Naive B cell (primary cell): ENCODE results near the gene SPDYE6. TPM values are rescaled to one million over a fixed set of nuclear protein-coding genes. Genes with fewer than 3 reads are reported as not detected.
A peak's percentile ranks its signal among the peaks of the same experiment; 100 is the strongest.
"Not testable (repeated sequence)": the region's sequence is repeated elsewhere in the genome, so short reads cannot be mapped to it uniquely, and the experiment has no call there.

Source experiments
- ATAC-seq, 2 donors: fragments of 150-1000 bp; cut with Tn5 transposase; 2 replicates each; pipeline ENCODE4 v1.10.0; 2021; ENCODE audit warnings: low read depth in 2 of 2, mild to moderate bottlenecking in 2 of 2, moderate library complexity in 2 of 2
- DNase-seq: peaks from one replicate; pipeline ENCODE4 v3.0.0; 2022
- H3K27ac Mint-ChIP-seq, 6 donors: one replicate each; pipeline ENCODE4 v1.8.0; 2020 to 2022; ENCODE audit warnings: mild to moderate bottlenecking in 6 of 6, mixed read lengths in 6 of 6, moderate library complexity in 5 of 6, inconsistent platforms in 2 of 6
- H3K27me3 Mint-ChIP-seq, 3 donors: one replicate each; pipeline ENCODE4 v1.8.0; 2021 to 2022; ENCODE audit warnings: mixed read lengths in 3 of 3, mild to moderate bottlenecking in 1 of 3
- H3K36me3 Mint-ChIP-seq, 2 donors: one replicate each; pipeline ENCODE4 v1.8.0; 2020 to 2022; ENCODE audit warnings: mixed read lengths in 2 of 2, inconsistent platforms in 1 of 2, mild to moderate bottlenecking in 1 of 2
- H3K4me1 Mint-ChIP-seq, 3 donors: one replicate each; pipeline ENCODE4 v1.8.0; 2020 to 2022; ENCODE audit warnings: mixed read lengths in 3 of 3, inconsistent platforms in 1 of 3, mild to moderate bottlenecking in 1 of 3, moderate library complexity in 1 of 3
- H3K4me3 Mint-ChIP-seq, 8 donors: one replicate each; pipeline ENCODE4 v1.8.0; 2020 to 2022; ENCODE audit warnings: mild to moderate bottlenecking in 8 of 8, mixed read lengths in 8 of 8, moderate library complexity in 8 of 8, inconsistent platforms in 2 of 8
- H3K9me3 Mint-ChIP-seq, 7 donors: one replicate each; pipeline ENCODE4 v1.8.0; 2020 to 2022; ENCODE audit warnings: mixed read lengths in 7 of 7, mild to moderate bottlenecking in 5 of 7, inconsistent platforms in 2 of 7, moderate library complexity in 1 of 7
- polyA plus RNA-seq, 6 donors: library from polyadenylated mRNA; unstranded; fragments of 300-500 nt; fragmentation: Illumina TruSeq; gene quantifications; one replicate each; pipeline ENCODE4 v1.2.3, GENCODE V29; 2021; ENCODE audit warnings: low read depth in 6 of 6

SPDYE6 gene
- polyA plus RNA-seq, 6 donors from 2014 or later: 0.18 to 0.41 (median 0.20) TPM; not detected in 3

DNA sequence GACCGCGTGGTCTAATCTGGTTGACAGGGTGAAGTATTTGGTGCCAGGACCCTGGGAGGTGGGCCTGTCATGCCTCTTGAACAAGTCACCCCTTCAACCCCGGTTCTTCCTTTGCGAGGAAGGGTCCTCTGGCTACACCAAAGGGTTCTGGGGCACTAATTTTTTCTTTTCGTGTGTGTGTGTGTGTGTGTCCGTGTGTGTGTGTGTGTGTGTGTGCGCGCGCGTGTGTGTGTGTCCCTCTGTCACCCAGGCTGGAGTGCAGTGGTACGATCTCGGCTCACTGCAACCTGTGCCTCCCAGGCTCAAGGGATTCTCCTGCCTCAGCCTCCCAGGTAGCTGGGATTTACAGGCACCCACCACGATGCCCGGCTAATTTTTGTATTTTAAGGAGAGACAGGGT is 54.9 kb downstream of the SPDYE6 start:
- ATAC-seq, H3K36me3 Mint-ChIP-seq, DNase-seq, H3K9me3 Mint-ChIP-seq, H3K27me3 Mint-ChIP-seq: not testable (repeated sequence)
- Mint-ChIP-seq H3K27ac (peak overlapping the region in 3 of 6 donors; percentile 50 to 91 (median 58)), H3K4me1 (peaks cover 27 to 78% (median 72%) of the 10 kb centered on the region in 3 donors), H3K4me3 (peak overlapping the region in 2 of 8 donors; percentile 5 to 40)

DNA sequence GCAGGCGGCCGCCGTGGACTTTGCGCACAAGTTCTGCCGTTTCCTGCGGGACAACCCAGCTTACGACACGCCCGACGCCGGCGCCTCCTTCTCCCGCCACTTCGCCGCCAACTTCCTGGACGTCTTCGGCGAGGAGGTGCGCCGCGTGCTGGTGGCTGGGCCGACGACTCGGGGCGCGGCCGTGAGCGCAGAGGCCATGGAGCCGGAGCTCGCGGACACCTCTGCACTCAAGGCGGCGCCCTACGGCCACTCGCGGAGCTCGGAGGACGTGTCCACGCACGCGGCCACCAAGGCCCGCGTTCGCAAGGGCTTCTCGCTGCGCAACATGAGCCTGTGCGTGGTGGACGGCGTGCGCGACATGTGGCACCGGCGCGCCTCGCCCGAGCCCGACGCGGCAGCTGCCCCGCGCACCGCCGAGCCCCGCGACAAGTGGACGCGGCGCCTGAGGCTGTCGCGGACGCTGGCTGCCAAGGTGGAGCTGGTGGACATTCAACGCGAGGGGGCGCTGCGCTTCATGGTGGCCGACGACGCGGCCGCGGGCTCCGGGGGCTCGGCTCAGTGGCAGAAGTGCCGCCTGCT is 55.5 kb downstream of the SPDYE6 start:
- peaks cover 0 to 9% of the 10 kb centered on the region in 2 donors for H3K36me3 Mint-ChIP-seq
- DNase-seq: no peak
- no peak overlapping the region for H3K27ac Mint-ChIP-seq
- no peaks in the 10 kb centered on the region for H3K27me3 Mint-ChIP-seq
- peaks cover 0 to 2% (median 0%) of the 10 kb centered on the region in 7 donors for H3K9me3 Mint-ChIP-seq
- H3K4me1 Mint-ChIP-seq: peaks cover 34 to 78% (median 72%) of the 10 kb centered on the region in 3 donors
- ATAC-seq: no peak
- H3K4me3 Mint-ChIP-seq: no peak overlapping the region

DNA sequence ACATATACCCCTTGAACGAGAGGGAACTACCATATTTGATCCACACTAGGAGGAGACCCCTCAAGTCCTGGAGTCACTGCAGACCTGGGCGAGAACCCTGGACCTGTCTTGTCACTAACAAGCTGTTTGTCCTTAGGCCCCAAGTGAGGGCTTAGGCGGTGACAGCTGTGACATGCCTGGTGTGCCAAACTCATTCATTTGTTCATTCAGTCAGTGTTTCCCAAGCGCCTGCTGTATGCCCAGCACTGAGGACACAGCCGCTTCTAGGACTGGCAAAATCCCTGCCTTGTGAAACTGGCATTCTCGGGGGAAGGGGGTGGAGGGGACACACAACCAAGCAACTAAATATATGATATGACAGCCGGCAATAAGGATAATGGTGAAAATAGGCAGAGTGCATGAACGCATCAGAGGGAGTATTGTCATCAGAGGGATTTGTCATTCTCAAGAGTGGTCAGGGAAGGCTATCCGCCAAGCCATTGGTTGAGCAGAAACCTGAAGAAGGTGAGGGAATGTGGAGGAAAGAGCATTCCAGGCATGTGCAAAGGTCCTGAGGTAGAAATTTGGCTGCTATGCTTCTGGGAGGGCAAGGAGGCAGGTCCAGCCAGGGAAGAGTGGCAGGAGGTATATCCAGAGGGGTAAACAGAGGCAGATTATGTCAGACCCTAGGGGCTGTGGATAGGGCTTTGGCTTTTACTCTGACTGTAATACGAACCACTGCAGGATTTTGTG is 58.6 kb downstream of the SPDYE6 start:
- Mint-ChIP-seq H3K9me3 (peaks cover 0 to 2% (median 0%) of the 10 kb centered on the region in 7 donors), H3K4me3 (peak overlapping the region in 2 of 8 donors; percentile 40 to 60), H3K27ac (peak overlapping the region in 5 of 6 donors; percentile 10 to 89 (median 68)), H3K4me1 (peaks cover 44 to 74% (median 68%) of the 10 kb centered on the region in 3 donors), H3K36me3 (peaks cover 0 to 13% of the 10 kb centered on the region in 2 donors), H3K27me3 (no peaks in the 10 kb centered on the region)
- ATAC-seq (no peak), DNase-seq (no peak)

DNA sequence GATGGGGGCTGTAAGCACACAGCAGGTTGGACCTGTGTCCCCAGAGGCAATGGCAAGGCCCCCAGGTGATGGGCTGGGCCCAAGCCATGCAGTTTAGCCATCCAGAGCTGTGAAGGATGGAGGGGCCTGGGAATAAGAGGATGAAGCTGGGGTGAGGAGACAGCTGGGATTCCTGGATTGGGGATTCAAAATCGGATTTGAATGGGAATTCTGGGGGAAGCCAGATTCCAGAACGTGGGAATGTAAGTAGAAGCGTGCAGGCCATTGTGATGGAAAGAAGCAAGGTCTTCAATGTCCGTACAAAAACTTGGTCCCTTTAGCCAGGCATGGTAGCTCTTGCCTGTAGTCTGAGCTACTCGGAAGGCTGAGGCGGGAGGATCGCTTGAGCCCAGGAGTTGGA is 59.7 kb downstream of the SPDYE6 start:
- Mint-ChIP-seq H3K36me3 (peaks cover 0 to 13% of the 10 kb centered on the region in 2 donors), H3K4me3 (no peak overlapping the region), H3K9me3 (peaks cover 0 to 2% (median 0%) of the 10 kb centered on the region in 7 donors), H3K4me1 (peaks cover 47 to 75% (median 64%) of the 10 kb centered on the region in 3 donors), H3K27ac (peak overlapping the region in 4 of 6 donors; percentile 83 to 86 (median 84)), H3K27me3 (no peaks in the 10 kb centered on the region)
- DNase-seq: no peak
- ATAC-seq: no peak

DNA sequence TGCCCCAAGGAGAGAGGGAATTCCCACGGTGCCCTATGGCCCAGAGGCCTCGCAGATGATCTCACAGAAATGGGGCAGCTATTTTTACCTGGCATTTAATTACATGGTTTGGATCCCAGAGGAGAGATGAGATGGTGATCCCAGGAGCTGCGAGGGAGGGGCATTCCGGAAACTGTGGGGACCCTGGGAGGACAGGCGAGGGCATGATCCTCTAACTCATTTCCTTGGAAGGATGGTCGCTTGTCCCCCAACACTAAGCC is 60.1 kb downstream of the SPDYE6 start:
- ATAC-seq (no peak), DNase-seq (no peak)
- H3K4me1 Mint-ChIP-seq: peaks cover 51 to 79% (median 68%) of the 10 kb centered on the region in 3 donors

More for the DNA sequence above, 60.1 kb downstream of the SPDYE6 start:
- no peak overlapping the region for H3K4me3 Mint-ChIP-seq
- peaks cover 0 to 2% (median 0%) of the 10 kb centered on the region in 7 donors for H3K9me3 Mint-ChIP-seq
- H3K27me3 Mint-ChIP-seq: no peaks in the 10 kb centered on the region
- peak overlapping the region in 3 of 6 donors; percentile 37 to 86 (median 64) for H3K27ac Mint-ChIP-seq
- H3K36me3 Mint-ChIP-seq: peaks cover 0 to 13% of the 10 kb centered on the region in 2 donors

Other genes with a start within 250 kb of the SPDYE6 start
- gene SH2B2, start 69.6 kb downstream of the SPDYE6 start, polyA plus RNA-seq: 10 to 100 TPM; 15.4 to 78.4 (median 27.2) TPM
- gene PRKRIP1, start 39.9 kb upstream of the SPDYE6 start, polyA plus RNA-seq: 10 to 100 TPM; 13.1 to 28.6 (median 17.4) TPM
- gene ORAI2, start 77.1 kb upstream of the SPDYE6 start, polyA plus RNA-seq: 100 to 1,000 TPM; 236 to 340 (median 260) TPM
- 10 to 100 TPM; 12.4 to 23.5 (median 19.0) TPM for gene ALKBH4, start 108.4 kb upstream of the SPDYE6 start, polyA plus RNA-seq
- gene LRWD1, start 108.5 kb upstream of the SPDYE6 start, polyA plus RNA-seq: 10 to 100 TPM in 5 of 6 donors, 1 to 10 TPM in 1; 6.9 to 22.1 (median 17.3) TPM
- gene POLR2J, start 122.5 kb upstream of the SPDYE6 start, polyA plus RNA-seq: 100 to 1,000 TPM in 3 of 6 donors, 10 to 100 TPM in 3; 65.4 to 149 (median 107) TPM
- gene RASA4B, start 161.3 kb upstream of the SPDYE6 start, polyA plus RNA-seq: 10 to 100 TPM in 1 of 6 donors, 1 to 10 TPM in 5; 4.1 to 11.7 (median 5.6) TPM
- 1 to 10 TPM; 1.2 to 7.3 (median 2.5) TPM for gene UPK3BL2, start 187.3 kb upstream of the SPDYE6 start, polyA plus RNA-seq
- gene SPDYE2, start 194.8 kb upstream of the SPDYE6 start, polyA plus RNA-seq: under 1 TPM in 5 of 6 donors, not detected in 1; 0.30 to 0.96 (median 0.55) TPM
- gene POLR2J3, start 216.1 kb upstream of the SPDYE6 start, polyA plus RNA-seq: 10 to 100 TPM in 5 of 6 donors, 1 to 10 TPM in 1; 6.6 to 64.7 (median 33.3) TPM